ENCODE measurements around the gene SLC22A2.
A peak's percentile ranks its signal among the peaks of the same experiment; 100 is the strongest.
"Not testable (repeated sequence)": the region's sequence is repeated elsewhere in the genome, so short reads cannot be mapped to it uniquely, and the experiment has no call there.

Gene SLC22A2

GRCh38 chr6:160248538-160248937 lies 10.1 kb downstream of the SLC22A2 start:
- no peak for DNase-seq (ENCODE audit: low spot score)

DNA sequence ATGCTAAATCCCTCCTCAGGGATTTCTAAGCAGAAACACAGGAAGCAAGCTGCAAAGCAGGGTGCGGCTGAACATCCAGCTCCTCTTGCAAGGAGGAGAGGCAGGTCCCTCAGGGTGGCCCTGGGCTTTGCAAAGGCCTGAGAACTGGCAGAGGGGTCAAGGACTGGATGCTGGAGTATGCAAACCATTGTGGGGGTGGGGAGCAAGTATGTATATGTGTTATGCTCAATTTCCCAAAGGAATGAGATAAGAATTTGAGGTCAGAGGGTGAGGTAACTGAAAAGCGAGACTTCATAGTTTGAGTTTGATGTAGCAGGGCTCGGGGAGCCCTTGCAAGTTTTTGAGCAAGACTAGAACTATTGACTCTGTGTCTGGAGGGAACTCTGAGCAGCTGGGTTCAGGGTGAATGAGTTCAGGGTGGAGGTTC lies 11.2 kb downstream of the SLC22A2 start:
- DNase-seq (ENCODE audit: low spot score) = no peak

GRCh38 chr6:160240691-160241084 lies 17.9 kb downstream of the SLC22A2 start:
- DNase-seq (ENCODE audit: low spot score) = no peak

- no peak for DNase-seq (ENCODE audit: low spot score)
These were observed 18.5 kb downstream of the SLC22A2 start for GRCh38 chr6:160239929-160240690.

DNA sequence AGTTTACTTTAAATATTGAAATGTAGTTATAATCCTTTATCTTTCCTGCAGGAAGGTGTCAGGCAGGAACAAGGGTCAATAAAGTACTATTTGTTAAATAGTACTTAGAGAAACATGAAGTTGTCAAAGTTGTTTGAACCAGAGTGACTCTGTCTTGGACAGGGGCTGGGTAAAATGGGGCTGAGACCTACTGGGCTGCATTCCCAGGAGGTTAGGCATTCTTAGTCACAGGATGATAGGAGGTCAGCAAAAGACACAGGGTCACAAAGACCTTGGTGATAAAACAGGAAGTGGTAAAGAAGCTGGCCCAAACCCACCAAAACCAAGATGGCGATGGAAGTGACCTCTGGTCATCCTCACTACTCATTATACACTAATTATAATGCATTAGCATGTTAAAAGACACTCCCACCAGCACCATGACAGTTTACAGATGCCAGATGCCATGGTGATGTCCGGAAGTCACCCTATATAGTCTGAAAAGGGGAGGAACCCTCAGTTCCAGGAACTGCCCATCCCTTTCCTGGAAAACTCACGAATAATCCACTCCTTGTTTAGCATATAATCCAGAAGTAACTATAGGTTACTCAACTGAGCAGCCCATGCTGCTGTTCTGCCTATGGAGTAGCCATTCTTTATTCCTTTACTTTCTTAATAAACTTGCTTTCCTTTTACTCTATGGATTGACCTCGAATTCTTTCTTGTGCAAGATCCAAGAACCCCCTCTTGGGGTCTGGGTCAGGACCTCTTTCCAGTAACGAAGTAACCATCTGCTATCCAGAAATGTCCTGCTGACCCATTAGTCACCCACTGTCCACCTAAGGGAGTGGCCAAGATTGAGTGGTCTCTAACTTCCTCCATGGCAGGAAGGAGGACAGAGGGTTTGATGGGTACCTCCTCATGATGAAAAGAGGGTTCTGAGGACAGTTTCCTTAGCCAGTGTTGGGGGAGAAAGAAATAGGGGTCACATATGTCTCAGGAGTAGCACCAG lies 19.6 kb downstream of the SLC22A2 start:
- DNase-seq (ENCODE audit: low spot score) = no peak

- no peak for DNase-seq (ENCODE audit: low spot score)
These were observed 20.3 kb downstream of the SLC22A2 start for GRCh38 chr6:160238278-160238711.

GRCh38 chr6:160237597-160238275 lies 20.9 kb downstream of the SLC22A2 start:
- DNase-seq (ENCODE audit: low spot score) = not testable (repeated sequence)

- DNase-seq (ENCODE audit: low spot score) = peak; percentile 4
These were observed 22.3 kb downstream of the SLC22A2 start for GRCh38 chr6:160236235-160236872.

DNA sequence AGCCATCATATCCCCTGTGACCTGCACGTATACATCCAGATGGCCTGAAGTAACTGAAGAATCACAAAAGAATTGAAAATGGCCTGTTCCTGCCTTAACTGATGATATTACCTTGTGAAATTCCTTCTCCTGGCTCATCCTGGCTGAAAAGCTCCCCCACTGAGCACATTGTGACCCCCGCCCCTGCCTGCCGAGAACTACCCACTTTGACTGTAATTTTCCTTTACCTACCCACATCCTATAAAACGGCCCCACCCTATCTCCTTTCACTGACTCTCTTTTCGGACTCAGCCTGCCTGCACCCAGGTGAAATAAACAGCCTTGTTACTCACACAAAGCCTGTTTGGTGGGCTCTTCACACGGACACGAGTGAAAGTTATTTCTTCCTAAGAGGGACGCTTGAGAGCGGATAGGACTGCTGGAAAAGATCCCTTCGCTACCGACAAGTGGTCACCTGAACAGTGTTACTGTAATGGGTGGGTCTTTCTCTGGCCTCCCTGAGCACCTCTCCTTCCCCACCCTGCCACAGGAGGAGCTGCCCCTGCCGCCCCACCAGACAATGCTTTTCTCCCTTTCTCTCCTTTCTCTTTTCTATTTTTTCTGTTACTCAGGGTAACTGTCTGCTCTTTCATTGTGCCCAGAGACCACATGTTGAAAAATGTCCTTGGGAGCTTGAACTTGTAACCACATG lies 24.5 kb downstream of the SLC22A2 start:
- not testable (repeated sequence) for DNase-seq (ENCODE audit: low spot score)

GRCh38 chr6:160227769-160228161 lies 30.9 kb downstream of the SLC22A2 start:
- DNase-seq (ENCODE audit: low spot score) = no peak

DNA sequence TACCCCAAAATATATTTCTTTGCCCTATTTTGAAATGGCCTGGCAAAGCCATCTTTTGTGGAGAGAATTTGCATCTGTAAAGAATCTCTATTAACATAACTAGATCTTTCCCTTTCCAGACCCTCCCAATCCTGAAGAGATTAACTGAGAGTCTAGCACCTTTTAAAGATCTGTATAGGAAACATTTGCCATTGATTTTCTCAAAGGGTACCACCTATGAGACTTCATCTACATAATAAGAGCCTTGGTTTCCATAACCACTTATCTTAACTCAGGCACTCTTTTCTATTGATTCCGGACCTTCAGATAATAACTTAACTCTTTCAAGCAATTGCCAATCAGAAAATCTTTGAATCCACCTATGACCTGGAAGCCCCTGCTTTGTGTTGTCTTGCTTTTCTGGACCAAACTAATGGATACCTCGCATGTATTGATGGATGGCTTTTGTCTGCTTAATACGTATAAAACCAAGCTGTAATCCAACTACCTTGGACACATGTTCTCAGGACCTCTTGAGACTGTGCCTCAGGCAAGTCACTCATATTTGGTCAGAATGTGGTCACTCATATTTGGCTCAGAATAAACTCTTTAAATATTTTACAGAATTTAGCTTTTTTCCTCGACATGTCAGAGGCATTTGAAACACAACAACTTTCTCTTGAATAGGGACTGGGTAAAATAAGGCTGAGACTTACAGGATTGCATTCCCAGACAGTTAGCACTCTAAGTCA lies 31.4 kb downstream of the SLC22A2 start:
- no peak for DNase-seq (ENCODE audit: low spot score)

- no peak for DNase-seq (ENCODE audit: low spot score)
These were observed 32.5 kb downstream of the SLC22A2 start for GRCh38 chr6:160226118-160226591.

GRCh38 chr6:160224639-160225237 lies 33.9 kb downstream of the SLC22A2 start:
- no peak for DNase-seq (ENCODE audit: low spot score)

GRCh38 chr6:160222491-160222890 lies 36.1 kb downstream of the SLC22A2 start:
- no peak for DNase-seq (ENCODE audit: low spot score)

DNA sequence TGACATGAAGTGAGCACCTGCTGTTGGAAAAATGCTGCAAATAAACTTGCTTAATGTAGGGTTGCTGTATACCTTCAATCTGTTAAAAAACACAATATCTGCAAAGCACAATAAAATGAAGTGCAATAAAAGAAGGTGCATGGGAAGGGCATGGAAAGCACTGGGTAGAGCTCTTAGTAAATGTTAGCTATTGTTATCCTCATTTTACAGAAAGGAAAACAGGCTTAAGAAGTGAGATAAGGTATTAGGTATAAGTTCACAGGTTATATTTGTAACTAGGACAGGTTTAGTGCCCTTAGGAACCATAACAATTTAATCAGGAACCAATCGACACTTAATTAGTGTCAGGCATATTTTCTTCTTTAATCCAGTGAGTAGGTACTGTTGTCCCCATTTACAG lies 36.7 kb downstream of the SLC22A2 start:
- DNase-seq (ENCODE audit: low spot score) = no peak

DNA sequence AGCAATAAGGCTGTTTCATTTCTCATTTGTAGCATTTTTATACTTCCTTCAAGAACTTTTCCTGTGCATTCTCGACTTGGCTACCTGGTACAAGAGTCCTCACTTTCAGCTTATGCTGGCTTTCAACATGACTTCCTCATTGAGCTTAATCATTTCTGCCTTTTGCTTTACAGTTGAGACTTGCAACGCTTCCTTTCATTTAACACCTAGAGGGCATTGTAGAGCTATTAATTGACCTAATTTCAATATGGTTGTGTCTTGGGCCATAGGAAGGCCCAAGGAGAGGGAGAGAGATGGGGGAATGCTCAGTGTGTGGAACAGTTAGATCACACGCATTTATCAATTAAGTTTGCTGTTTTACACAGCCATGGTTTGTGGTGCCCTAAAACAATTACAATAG lies 37.2 kb downstream of the SLC22A2 start:
- peak; percentile 42 for DNase-seq (ENCODE audit: low spot score)

DNA sequence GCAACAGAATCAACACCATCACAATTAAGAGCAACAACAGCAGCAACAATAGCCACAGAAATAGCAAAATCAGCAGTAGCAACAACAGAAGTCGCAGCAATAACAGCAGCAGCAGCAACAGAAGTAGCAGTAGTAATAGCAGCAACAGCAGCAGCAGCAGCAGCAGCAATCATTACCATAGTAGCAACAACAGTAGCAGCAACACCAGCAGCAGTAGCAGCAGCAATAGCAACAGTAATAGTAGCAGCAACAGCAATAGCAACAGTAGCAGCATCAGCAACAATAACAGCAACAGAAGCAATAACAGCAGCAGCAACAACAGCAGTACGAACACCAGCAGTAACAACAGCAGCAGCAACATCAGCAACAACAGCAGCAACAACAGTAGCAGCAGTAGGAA lies 39.8 kb downstream of the SLC22A2 start:
- DNase-seq (ENCODE audit: low spot score) = no peak

- DNase-seq (ENCODE audit: low spot score) = no peak
These were observed 40.8 kb downstream of the SLC22A2 start for GRCh38 chr6:160217863-160218262.

GRCh38 chr6:160217073-160217472 lies 41.5 kb downstream of the SLC22A2 start:
- no peak for DNase-seq (ENCODE audit: low spot score)

DNA sequence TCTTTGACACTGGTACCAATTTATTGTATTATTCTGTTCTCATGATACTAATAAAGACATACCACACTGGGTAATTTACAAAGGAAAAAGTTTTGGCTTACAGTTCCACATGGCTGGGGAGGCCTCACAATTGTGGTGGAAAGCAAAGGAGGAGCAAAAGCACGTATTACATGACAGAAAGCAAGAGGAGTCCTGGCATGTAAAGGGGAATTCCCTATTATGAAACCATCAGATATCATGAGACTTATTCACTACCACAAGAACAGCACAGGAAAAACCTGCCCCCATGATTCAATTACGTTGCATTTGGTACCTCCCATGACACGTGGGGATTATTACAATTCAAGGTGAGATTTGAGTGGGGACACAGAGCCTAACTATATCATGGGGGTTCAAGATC lies 43.4 kb downstream of the SLC22A2 start:
- no peak for DNase-seq (ENCODE audit: low spot score)

Data from NAMALWA (cell line).